ENCODE data around the gene MAP3K12. TPM values are rescaled to one million over a fixed set of nuclear protein-coding genes. Genes with fewer than 3 reads are reported as not detected.

The MAP3K12 gene
- total RNA-seq (2022; extraction: Qiagen RNA extraction) = 10.0 to 12.8 TPM (median 12.0 TPM) in 5 replicates

GRCh38 chr12:53499266-53500141 lies at the start of gene MAP3K12:
Gene MAP3K12, minus strand, starts transcription at chr12:53499458. Its CDS starts 12,067 bp downstream, at chr12:53487391.

GRCh38 chr12:53506881-53507602 lies 7.8 kb upstream of the MAP3K12 start, which contains the start of gene NPFF:
Gene NPFF, minus strand, starts transcription at chr12:53507484. Its CDS starts 10 bp downstream, at chr12:53507474.

GRCh38 chr12:53500776-53501614 lies 1.7 kb upstream of the MAP3K12 start, which contains the start of gene TARBP2:
Gene TARBP2, plus strand, starts transcription at chr12:53501283. Its CDS starts 126 bp downstream, at chr12:53501409.

GRCh38 chr12:53451661-53452158 lies 47.5 kb downstream of the MAP3K12 start, which contains the start of gene PCBP2:
Gene PCBP2, plus strand, starts transcription at chr12:53452102. Its CDS starts 2,699 bp downstream, at chr12:53454801.

GRCh38 chr12:53441040-53441833 lies 58.0 kb downstream of the MAP3K12 start, which contains the start of gene PRR13:
Gene PRR13, plus strand, starts transcription at chr12:53441734. Its CDS starts 981 bp downstream, at chr12:53442715.

Other genes starting within 250 kb of the MAP3K12 start
- gene ESPL1, start 231.2 kb downstream of the MAP3K12 start, total RNA-seq (2022; extraction: Qiagen RNA extraction) = 15.3 to 20.4 TPM (median 18.2 TPM) in 5 replicates
- 457 to 527 TPM (median 485 TPM) in 5 replicates for gene PFDN5, start 203.9 kb downstream of the MAP3K12 start, total RNA-seq (2022; extraction: Qiagen RNA extraction)
- gene MYG1, start 199.8 kb downstream of the MAP3K12 start, total RNA-seq (2022; extraction: Qiagen RNA extraction) = 67.4 to 95.0 TPM (median 90.4 TPM) in 5 replicates
- gene AAAS, start 177.8 kb downstream of the MAP3K12 start, total RNA-seq (2022; extraction: Qiagen RNA extraction) = 75.1 to 79.2 TPM (median 78.0 TPM) in 5 replicates
- 0.03 TPM in 1 of 5 replicates, not detected in the others for gene SP7, start 163.1 kb downstream of the MAP3K12 start, total RNA-seq (2022; extraction: Qiagen RNA extraction)
- gene SP1, start 119.3 kb downstream of the MAP3K12 start, total RNA-seq (2022; extraction: Qiagen RNA extraction) = 17.9 to 22.6 TPM (median 21.9 TPM) in 5 replicates
- 0.48 to 1.1 TPM (median 1.00 TPM) in 5 replicates for gene AMHR2, start 75.6 kb downstream of the MAP3K12 start, total RNA-seq (2022; extraction: Qiagen RNA extraction)
- 245 to 335 TPM (median 306 TPM) in 5 replicates for gene PRR13, start 57.7 kb downstream of the MAP3K12 start, total RNA-seq (2022; extraction: Qiagen RNA extraction)
- 605 to 627 TPM (median 623 TPM) in 5 replicates for gene PCBP2, start 47.4 kb downstream of the MAP3K12 start, total RNA-seq (2022; extraction: Qiagen RNA extraction)
- 40.9 to 54.3 TPM (median 50.5 TPM) in 5 replicates for gene TARBP2, start 1.8 kb upstream of the MAP3K12 start, total RNA-seq (2022; extraction: Qiagen RNA extraction)
- 0.19 to 0.24 TPM in 2 of 5 replicates, not detected in the others for gene NPFF, start 8.0 kb upstream of the MAP3K12 start, total RNA-seq (2022; extraction: Qiagen RNA extraction)
- gene ATF7, start 126.9 kb upstream of the MAP3K12 start, total RNA-seq (2022; extraction: Qiagen RNA extraction) = 16.4 to 18.3 TPM (median 18.0 TPM) in 5 replicates
- gene ATP5MC2, start 176.6 kb upstream of the MAP3K12 start, total RNA-seq (2022; extraction: Qiagen RNA extraction) = 614 to 710 TPM (median 686 TPM) in 5 replicates
- gene CALCOCO1, start 228.0 kb upstream of the MAP3K12 start, total RNA-seq (2022; extraction: Qiagen RNA extraction) = 17.5 to 22.9 TPM (median 18.9 TPM) in 5 replicates